ENCODE measurements around the gene FOXO3.
"Not testable (repeated sequence)": the region's sequence is repeated elsewhere in the genome, so short reads cannot be mapped to it uniquely, and the experiment has no call there.

The FOXO3 gene

GRCh38 chr6:108656836-108657235, 96.1 kb downstream of the FOXO3 start:
- H3K4me3 ChIP-seq (ENCODE audit: low read depth, low read length), result no peak overlapping the region

GRCh38 chr6:108658174-108658573, 97.5 kb downstream of the FOXO3 start:
- no peak overlapping the region for H3K4me3 ChIP-seq (ENCODE audit: low read depth, low read length)

GRCh38 chr6:108658785-108659184, 98.1 kb downstream of the FOXO3 start:
- H3K4me3 ChIP-seq (ENCODE audit: low read depth, low read length), result not testable (repeated sequence)

GRCh38 chr6:108660251-108660650, 99.5 kb downstream of the FOXO3 start:
- H3K4me3 ChIP-seq (ENCODE audit: low read depth, low read length), result no peak overlapping the region

GRCh38 chr6:108661430-108661829, 100.7 kb downstream of the FOXO3 start:
- no peak overlapping the region for H3K4me3 ChIP-seq (ENCODE audit: low read depth, low read length)

GRCh38 chr6:108661982-108662381, 101.3 kb downstream of the FOXO3 start:
- no peak overlapping the region for H3K4me3 ChIP-seq (ENCODE audit: low read depth, low read length)

- no peak overlapping the region for H3K4me3 ChIP-seq (ENCODE audit: low read depth, low read length)
Measured at GRCh38 chr6:108662702-108663101, 102.0 kb downstream of the FOXO3 start.

GRCh38 chr6:108663494-108664064, 102.9 kb downstream of the FOXO3 start:
- not testable (repeated sequence) for H3K4me3 ChIP-seq (ENCODE audit: low read depth, low read length)

GRCh38 chr6:108665495-108666196, 104.9 kb downstream of the FOXO3 start:
- H3K4me3 ChIP-seq (ENCODE audit: low read depth, low read length), result no peak overlapping the region

GRCh38 chr6:108666656-108667260, 106.0 kb downstream of the FOXO3 start:
- H3K4me3 ChIP-seq (ENCODE audit: low read depth, low read length), result no peak overlapping the region

GRCh38 chr6:108667993-108668392, 107.3 kb downstream of the FOXO3 start:
- H3K4me3 ChIP-seq (ENCODE audit: low read depth, low read length), result no peak overlapping the region

GRCh38 chr6:108669673-108670072, 109.0 kb downstream of the FOXO3 start:
- H3K4me3 ChIP-seq (ENCODE audit: low read depth, low read length), result no peak overlapping the region

GRCh38 chr6:108671175-108671574, 110.5 kb downstream of the FOXO3 start:
- H3K4me3 ChIP-seq (ENCODE audit: low read depth, low read length), result no peak overlapping the region

- H3K4me3 ChIP-seq (ENCODE audit: low read depth, low read length), result no peak overlapping the region
Measured at GRCh38 chr6:108671790-108672189, 111.1 kb downstream of the FOXO3 start.

GRCh38 chr6:108672641-108673040, 111.9 kb downstream of the FOXO3 start:
- H3K4me3 ChIP-seq (ENCODE audit: low read depth, low read length), result no peak overlapping the region

GRCh38 chr6:108673153-108673552, 112.4 kb downstream of the FOXO3 start:
- H3K4me3 ChIP-seq (ENCODE audit: low read depth, low read length), result no peak overlapping the region

GRCh38 chr6:108673602-108674001, 112.9 kb downstream of the FOXO3 start:
- H3K4me3 ChIP-seq (ENCODE audit: low read depth, low read length), result no peak overlapping the region

- no peak overlapping the region for H3K4me3 ChIP-seq (ENCODE audit: low read depth, low read length)
Measured at GRCh38 chr6:108675226-108676200, 114.8 kb downstream of the FOXO3 start.

- H3K4me3 ChIP-seq (ENCODE audit: low read depth, low read length), result no peak overlapping the region
Measured at GRCh38 chr6:108676555-108676954, 115.8 kb downstream of the FOXO3 start.

GRCh38 chr6:108677357-108677756, 116.6 kb downstream of the FOXO3 start:
- H3K4me3 ChIP-seq (ENCODE audit: low read depth, low read length), result no peak overlapping the region

GRCh38 chr6:108677894-108678293, 117.2 kb downstream of the FOXO3 start:
- H3K4me3 ChIP-seq (ENCODE audit: low read depth, low read length), result no peak overlapping the region
